Spleen (tissue), 11 donors: ENCODE data around the gene RIMS1. TPM values are rescaled to one million over a fixed set of nuclear protein-coding genes. Genes with fewer than 3 reads are reported as not detected.

ENCODE experiments used
- DNase-seq: peaks from one replicate; pipeline ENCODE4 v3.0.0-alpha.2; 2020
- H3K27ac ChIP-seq, 8 donors: fragments of 200-600 bp; sonication (generic) in 7 of 8; 1 replicate in 4 of 8; 2 replicates in 4 of 8; pipeline versions ENCODE4 v1.5.0 to v1.8.0; 2016 to 2021; ENCODE audit warnings: inconsistent platforms in 4 of 8, mild to moderate bottlenecking in 4 of 8, moderate library complexity in 1 of 8
- H3K27me3 ChIP-seq, 7 donors: fragments of 200-600 bp; sonication (generic) in 6 of 7; replicated peaks in 1 of 7; 1 replicate in 4 of 7; 2 replicates in 3 of 7; pipeline versions ENCODE4 v1.5.0 to v1.8.0; 2016 to 2021; ENCODE audit warnings: inconsistent platforms in 3 of 7, mild to moderate bottlenecking in 1 of 7
- H3K36me3 ChIP-seq, 6 donors: fragments of 200-600 bp; sonication (generic) in 5 of 6; 1 replicate in 4 of 6; 2 replicates in 2 of 6; pipeline versions ENCODE4 v1.5.0 to v1.8.0; 2016 to 2021; ENCODE audit warnings: inconsistent platforms in 2 of 6
- H3K4me1 ChIP-seq, 6 donors: fragments of 200-600 bp; sonication (generic) in 5 of 6; 1 replicate in 3 of 6; 2 replicates in 3 of 6; pipeline versions ENCODE4 v1.5.0 to v1.8.0; 2016 to 2021; ENCODE audit warnings: inconsistent platforms in 3 of 6
- H3K4me3 ChIP-seq, 8 donors: fragments of 200-600 bp; sonication (generic) in 7 of 8; 1 replicate in 4 of 8; 2 replicates in 4 of 8; pipeline versions ENCODE4 v1.5.0 to v1.8.0; 2016 to 2021; ENCODE audit warnings: inconsistent platforms in 4 of 8, mild to moderate bottlenecking in 4 of 8, moderate library complexity in 2 of 8
- H3K9me3 ChIP-seq, 8 donors: fragments of 200-600 bp; sonication (generic) in 7 of 8; 1 replicate in 4 of 8; 2 replicates in 4 of 8; pipeline versions ENCODE4 v1.5.0 to v1.8.0; 2016 to 2021; ENCODE audit warnings: inconsistent platforms in 4 of 8
- POLR2A ChIP-seq, 3 donors: fragments of 450-650 bp; IDR thresholded peaks; one replicate each; pipeline ENCODE4 v1.5.1; 2017; ENCODE audit warnings: antibody characterized with exemption in 3 of 3, mild to moderate bottlenecking in 1 of 3
- POLR2AphosphoS5 ChIP-seq, 3 donors: sonication (generic); formaldehyde crosslinking; IDR thresholded peaks; one replicate each; pipeline ENCODE4 v1.5.1; 2017; ENCODE audit warnings: antibody characterized with exemption in 3 of 3
- WGBS, 5 donors: extraction: QIAGEN DNeasy Blood & Tissue Kit in 3 of 5; methylation state at CpG; one replicate each; pipeline versions ENCODE4 v1.1.5 to v1.1.7; 2013 to 2018; 5-methylcytosine and 5-hydroxymethylcytosine counted together
- intact Hi-C: fragments of 100-400 bp; cut with DNase I; formaldehyde crosslinking; loops from one replicate; pipeline ENCODE4 v1.15.0; 2023; ENCODE audit warnings: low total_unique reads
- polyA plus RNA-seq, 3 donors: library from polyadenylated mRNA; stranded (reverse); fragments of 200-250 nt; gene quantifications; one replicate each; pipeline ENCODE4 v1.2.1, GENCODE V29; 2013
- total RNA-seq, 7 donors: library from RNA; depleted of rRNA in 3 of 7; stranded (reverse); fragments of >200 nt in 3 of 7; fragmentation: NEBNext Ultra II Directional in 4 of 7; extraction: Animal tissue kit (Norgen Biotek cat#: 25700) in 4 of 7; gene quantifications; one replicate each; pipeline versions ENCODE4 v1.1.0 to v1.2.1, GENCODE V29; 2016 to 2021
- TF ChIP-seq, protein P1 (sequence below), 11 experiments: fragments of 200-600 bp in 7 of 11; fragments of 450-650 bp in 4 of 11; sonication (generic) in 4 of 11; IDR thresholded peaks in 8 of 11; conservative IDR thresholded peaks in 3 of 11; 1 replicate in 7 of 11; 2 replicates in 4 of 11; pipeline versions ENCODE4 v1.4.0 to v1.8.0; 2016 to 2021; ENCODE audit warnings: antibody characterized with exemption in 11 of 11, inconsistent platforms in 4 of 11, mild to moderate bottlenecking in 1 of 11
- donor health status: healthy with polysubstance abuse.
- donor health status: DM: no; HTN: no; CAD: no; lungs with moderate emphysema.
- donor health status: DM: no; HTN: no; CAD: no.
- donor health status: Bipolar disorder and iron deficiency.
- donor health status: healthy.
- donor health status: DM: no; HTN: no; CAD: no.
- donor health status: DM: yes; HTN: yes; CAD: no.

RIMS1 gene
- total and polyA plus RNA-seq, 10 donors: not detected

GRCh38 chr6:72049376-72049775, 163.0 kb downstream of the RIMS1 start:
- no peaks in the 10 kb centered on the region for H3K27me3 ChIP-seq
- H3K4me1 ChIP-seq: no peaks in the 10 kb centered on the region
- no peak for TF ChIP-seq POLR2A (IDR thresholded peaks at IDR 0.05)
- no peak for TF ChIP-seq POLR2AphosphoS5 (IDR thresholded peaks at IDR 0.05)
- TF ChIP-seq, protein P1, sequence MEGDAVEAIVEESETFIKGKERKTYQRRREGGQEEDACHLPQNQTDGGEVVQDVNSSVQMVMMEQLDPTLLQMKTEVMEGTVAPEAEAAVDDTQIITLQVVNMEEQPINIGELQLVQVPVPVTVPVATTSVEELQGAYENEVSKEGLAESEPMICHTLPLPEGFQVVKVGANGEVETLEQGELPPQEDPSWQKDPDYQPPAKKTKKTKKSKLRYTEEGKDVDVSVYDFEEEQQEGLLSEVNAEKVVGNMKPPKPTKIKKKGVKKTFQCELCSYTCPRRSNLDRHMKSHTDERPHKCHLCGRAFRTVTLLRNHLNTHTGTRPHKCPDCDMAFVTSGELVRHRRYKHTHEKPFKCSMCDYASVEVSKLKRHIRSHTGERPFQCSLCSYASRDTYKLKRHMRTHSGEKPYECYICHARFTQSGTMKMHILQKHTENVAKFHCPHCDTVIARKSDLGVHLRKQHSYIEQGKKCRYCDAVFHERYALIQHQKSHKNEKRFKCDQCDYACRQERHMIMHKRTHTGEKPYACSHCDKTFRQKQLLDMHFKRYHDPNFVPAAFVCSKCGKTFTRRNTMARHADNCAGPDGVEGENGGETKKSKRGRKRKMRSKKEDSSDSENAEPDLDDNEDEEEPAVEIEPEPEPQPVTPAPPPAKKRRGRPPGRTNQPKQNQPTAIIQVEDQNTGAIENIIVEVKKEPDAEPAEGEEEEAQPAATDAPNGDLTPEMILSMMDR (IDR thresholded peaks at IDR 0.05 in 8 of 11, conservative IDR thresholded peaks at IDR 0.05 in 3 of 11): no peak
- H3K4me3 ChIP-seq: no peak overlapping the region
- WGBS, 5 donors: 76 to 87% (median 80%) methylated on average over 3 of the region's 3 CpGs
- intact Hi-C loops: no loop called here
- DNase-seq: no peak
- no peak overlapping the region for H3K27ac ChIP-seq
- no peaks in the 10 kb centered on the region for H3K36me3 ChIP-seq
- peaks cover 0 to 5% (median 0%) of the 10 kb centered on the region in 8 donors for H3K9me3 ChIP-seq

GRCh38 chr6:72061286-72061685, 174.9 kb downstream of the RIMS1 start:
- DNase-seq: no peak
- Histone ChIP-seq H3K36me3 (no peaks in the 10 kb centered on the region), H3K27ac (no peak overlapping the region), H3K27me3 (no peaks in the 10 kb centered on the region), H3K4me1 (no peaks in the 10 kb centered on the region), H3K4me3 (no peak overlapping the region), H3K9me3 (no peaks in the 10 kb centered on the region)
- TF ChIP-seq POLR2AphosphoS5 (IDR thresholded peaks at IDR 0.05) (no peak), POLR2A (IDR thresholded peaks at IDR 0.05) (no peak)
- TF ChIP-seq, protein P1 (IDR thresholded peaks at IDR 0.05 in 8 of 11, conservative IDR thresholded peaks at IDR 0.05 in 3 of 11): no peak
- intact Hi-C loops: no loop called here
- 81 to 86% (median 82%) methylated on average over 6 of the region's 6 CpGs for WGBS, 5 donors

DNA sequence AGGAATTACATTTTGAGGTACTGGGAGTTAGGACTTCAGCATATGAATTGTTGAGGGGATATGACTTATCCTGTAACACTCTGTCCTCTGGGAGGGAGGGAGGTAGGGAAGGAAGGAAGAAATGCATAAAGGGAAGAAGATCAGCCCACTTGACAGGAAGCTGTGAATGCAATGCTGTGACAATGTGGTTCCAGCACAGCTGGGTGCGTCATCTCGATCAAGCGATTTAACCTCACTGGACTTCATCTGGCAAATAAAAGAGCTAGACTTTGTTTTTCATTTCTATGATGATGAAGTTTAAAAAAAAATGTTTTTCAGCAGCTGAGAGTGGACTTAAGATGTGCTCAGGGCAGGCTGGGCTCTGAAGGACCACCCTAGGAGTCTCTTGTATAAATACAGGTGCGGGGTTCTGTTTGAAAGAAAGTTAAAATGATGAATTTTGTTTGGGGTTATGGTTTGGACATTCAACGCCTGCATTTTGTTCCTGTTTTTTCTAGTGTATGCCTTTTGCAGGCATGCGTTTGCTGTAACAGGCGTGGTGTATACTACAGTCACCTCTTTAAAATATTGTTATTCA, 178.1 kb downstream of the RIMS1 start:
- TF ChIP-seq, protein P1 (IDR thresholded peaks at IDR 0.05 in 8 of 11, conservative IDR thresholded peaks at IDR 0.05 in 3 of 11): no peak
- no peak for TF ChIP-seq POLR2A (IDR thresholded peaks at IDR 0.05)
- TF ChIP-seq POLR2AphosphoS5 (IDR thresholded peaks at IDR 0.05): no peak

GRCh38 chr6:72078096-72078495, 191.7 kb downstream of the RIMS1 start:
- 89 to 93% (median 92%) methylated on average over 1 of the region's 1 CpG for WGBS, 5 donors
- no peaks in the 10 kb centered on the region for H3K4me1 ChIP-seq
- TF ChIP-seq, protein P1 (IDR thresholded peaks at IDR 0.05 in 8 of 11, conservative IDR thresholded peaks at IDR 0.05 in 3 of 11): no peak
- TF ChIP-seq POLR2AphosphoS5 (IDR thresholded peaks at IDR 0.05) (no peak), POLR2A (IDR thresholded peaks at IDR 0.05) (no peak)
- no peak for DNase-seq
- no peaks in the 10 kb centered on the region for H3K9me3 ChIP-seq
- H3K27ac ChIP-seq: no peak overlapping the region
- no peaks in the 10 kb centered on the region for H3K36me3 ChIP-seq
- intact Hi-C loops: no loop called here
- H3K4me3 ChIP-seq: no peak overlapping the region
- no peaks in the 10 kb centered on the region for H3K27me3 ChIP-seq

More for the DNA sequence above, 178.1 kb downstream of the RIMS1 start:
- Histone ChIP-seq H3K27me3 (no peaks in the 10 kb centered on the region), H3K27ac (no peak overlapping the region), H3K9me3 (no peaks in the 10 kb centered on the region), H3K36me3 (no peaks in the 10 kb centered on the region), H3K4me3 (no peak overlapping the region), H3K4me1 (no peaks in the 10 kb centered on the region)
- intact Hi-C loops: no loop called here
- no peak for DNase-seq
- WGBS, 5 donors: 71 to 87% (median 78%) methylated on average over 7 of the region's 7 CpGs
